ENCODE data around the gene CAP2. TPM values are rescaled to one million over a fixed set of nuclear protein-coding genes. Genes with fewer than 3 reads are reported as not detected.

CAP2 gene
- total and polyA plus RNA-seq, 9 of the 15 experiments (the other 6 are each of a cell fraction or from before 2014, with no cell fraction given), result not detected

- 0 out of 2 replicates have a peak, but pooled peaks have one; percentile 14 for TF ChIP-seq RNF2 (IDR thresholded peaks at IDR 0.05)
- no peak for TF ChIP-seq SMAD4 (CRISPR knock-in tag; conservative IDR thresholded peaks at IDR 0.05)
- no peak for TF ChIP-seq THRAP3 (IDR thresholded peaks at IDR 0.05; ENCODE audit: borderline replicate concordance)
- no peak for TF ChIP-seq ZNF583 (CRISPR knock-in tag; IDR thresholded peaks at IDR 0.05)
- no peak for TF ChIP-seq ZFP91 (CRISPR knock-in tag; IDR thresholded peaks at IDR 0.05)
- TF ChIP-seq NR2F6 (CRISPR knock-in tag; IDR thresholded peaks at IDR 0.05), result no peak
- no peak for TF ChIP-seq CEBPG (CRISPR knock-in tag; IDR thresholded peaks at IDR 0.05)
- TF ChIP-seq CEBPG (tag; conservative IDR thresholded peaks at IDR 0.05 in 1 of 2, IDR thresholded peaks at IDR 0.05 in 1 of 2), result peak; percentile 85 to 95
- no peak for TF ChIP-seq CBX8 (IDR thresholded peaks at IDR 0.05; ENCODE audit: borderline replicate concordance, extremely low read depth, low read depth, low read length, poor library complexity, severe bottlenecking)
- no peak for TF ChIP-seq GABPA (tag; conservative IDR thresholded peaks at IDR 0.05; ENCODE audit: low read depth)
- no peak for TF ChIP-seq MCM5 (IDR thresholded peaks at IDR 0.05; ENCODE audit: low read depth)
- no peak for TF ChIP-seq MITF (IDR thresholded peaks at IDR 0.05)
- no peak for TF ChIP-seq ZNF12 (CRISPR knock-in tag; IDR thresholded peaks at IDR 0.05)
- TF ChIP-seq CREB5 (CRISPR knock-in tag; IDR thresholded peaks at IDR 0.05), result no peak
- no peak for TF ChIP-seq ZBTB5 (IDR thresholded peaks at IDR 0.05)
- TF ChIP-seq CHD1 (IDR thresholded peaks at IDR 0.05; ENCODE audit: low read length), result no peak
Observed at GRCh38 chr6:17381424-17382147, 11.8 kb upstream of the CAP2 start (continued).
